A673 (cell line): ENCODE data around the gene OR2T10. TPM values are rescaled to one million over a fixed set of nuclear protein-coding genes. Genes with fewer than 3 reads are reported as not detected.
"Not testable (repeated sequence)": the region's sequence is repeated elsewhere in the genome, so short reads cannot be mapped to it uniquely, and the experiment has no call there.

ENCODE experiments used
- BruUV-seq: library from RNA; stranded (reverse); fragments of 400-500 nt; replicated peaks from 2 replicates; lab custom pipeline; 2021; lab: Mats Ljungman, UMichigan
- CTCF ChIA-PET: fragments of 300-600 bp; sonication (Branson Sonifier 250); formaldehyde crosslinking; loops from one replicate; lab custom pipeline; 2022; ENCODE audit warnings: antibody characterized with exemption; lab: Charles Lee
- POLR2A ChIA-PET: fragments of 300-600 bp; sonication (Branson Sonifier 250); formaldehyde crosslinking; loops from one replicate; lab custom pipeline; 2022; ENCODE audit warnings: antibody characterized with exemption; ENCODE audit not compliant: low non-redundant PET; lab: Charles Lee
- DNase-seq: peaks from one replicate; pipeline ENCODE4 v3.0.0-alpha.2; 2015; ENCODE audit warnings: low spot score
- H3K27ac ChIP-seq: fragments of 200-600 bp; sonication (generic); 2 replicates; pipeline ENCODE4 v1.5.1; 2016; ENCODE audit warnings: mixed run types, low read depth, mild to moderate bottlenecking, mixed read lengths, antibody characterized with exemption, low read length; ENCODE audit not compliant: poor library complexity, severe bottlenecking
- H3K27me3 ChIP-seq: fragments of 200-600 bp; sonication (generic); replicated peaks from 2 replicates; pipeline ENCODE4 v1.6.1; 2017; ENCODE audit warnings: mixed run types, low read depth, mild to moderate bottlenecking, mixed read lengths, antibody characterized with exemption, low read length; ENCODE audit not compliant: insufficient read depth, poor library complexity
- H3K36me3 ChIP-seq: fragments of 200-600 bp; sonication (generic); 2 replicates; pipeline ENCODE4 v1.6.1; 2016; ENCODE audit warnings: mixed run types, mild to moderate bottlenecking, mixed read lengths, antibody characterized with exemption, low read length; ENCODE audit not compliant: insufficient read depth, poor library complexity, severe bottlenecking
- H3K4me1 ChIP-seq: fragments of 200-600 bp; sonication (generic); 2 replicates; pipeline ENCODE4 v1.6.1; 2017; ENCODE audit warnings: mixed run types, mild to moderate bottlenecking, mixed read lengths, antibody characterized with exemption, low read length; ENCODE audit not compliant: insufficient read depth, poor library complexity, severe bottlenecking
- H3K4me3 ChIP-seq: fragments of 200-600 bp; sonication (generic); 2 replicates; pipeline ENCODE4 v1.5.1; 2016; ENCODE audit warnings: low read depth, mixed run types, mild to moderate bottlenecking, mixed read lengths, low read length; ENCODE audit not compliant: poor library complexity, severe bottlenecking
- H3K9me3 ChIP-seq: fragments of 200-600 bp; sonication (generic); 2 replicates; pipeline ENCODE4 v1.6.1; 2016; ENCODE audit warnings: mixed run types, low read depth, mild to moderate bottlenecking, mixed read lengths, antibody characterized with exemption, low read length; ENCODE audit not compliant: poor library complexity, severe bottlenecking
- EZH2 ChIP-seq: fragments of 200-600 bp; sonication (generic); IDR thresholded peaks from 2 replicates; pipeline ENCODE4 v1.6.1; 2017; ENCODE audit warnings: borderline replicate concordance, low read depth, mild to moderate bottlenecking, mixed read lengths, antibody characterized with exemption, low read length; ENCODE audit not compliant: poor library complexity, severe bottlenecking
- intact Hi-C: fragments of 100-400 bp; cut with micrococcal nuclease; formaldehyde crosslinking; loops from one replicate; pipeline ENCODE4 v1.10.0; 2022; ENCODE audit not compliant: unreplicated experiment
- total RNA-seq: library from RNA; stranded (reverse); gene quantifications from 2 replicates; pipeline ENCODE4 v1.2.3, GENCODE V29; 2021
- TF ChIP-seq, protein P1 (sequence below): fragments of 300-800, 200-600 bp; sonication (generic); conservative IDR thresholded peaks from 2 replicates; pipeline ENCODE4 v1.5.1; 2017; ENCODE audit warnings: low read depth, mild to moderate bottlenecking, antibody characterized with exemption, low read length, moderate library complexity, mixed read lengths

Gene OR2T10
- total RNA-seq, 1 experiment from 2014 or later: not detected

DNA sequence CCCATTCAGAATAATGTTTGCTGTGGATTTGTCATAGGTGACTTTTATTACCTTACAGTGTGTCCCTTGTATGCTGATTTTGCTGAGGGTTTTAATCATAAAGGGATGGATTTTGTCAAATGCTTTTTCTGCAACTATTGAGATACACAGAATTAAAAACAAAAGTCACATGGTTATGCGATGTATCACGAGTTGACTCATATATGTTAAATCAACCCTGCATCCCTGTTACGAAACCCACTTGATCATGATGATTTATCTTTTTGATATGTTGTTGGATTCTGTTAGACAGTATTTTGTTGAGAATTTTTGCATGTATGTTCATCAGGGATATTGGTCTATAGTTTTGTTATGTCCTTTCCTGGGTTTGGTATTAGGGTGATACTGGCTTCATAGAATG is 12.2 kb downstream of the OR2T10 start:
- H3K9me3 ChIP-seq: no peaks in the 10 kb centered on the region
- H3K27me3 ChIP-seq: no peaks in the 10 kb centered on the region
- TF ChIP-seq, protein P1, sequence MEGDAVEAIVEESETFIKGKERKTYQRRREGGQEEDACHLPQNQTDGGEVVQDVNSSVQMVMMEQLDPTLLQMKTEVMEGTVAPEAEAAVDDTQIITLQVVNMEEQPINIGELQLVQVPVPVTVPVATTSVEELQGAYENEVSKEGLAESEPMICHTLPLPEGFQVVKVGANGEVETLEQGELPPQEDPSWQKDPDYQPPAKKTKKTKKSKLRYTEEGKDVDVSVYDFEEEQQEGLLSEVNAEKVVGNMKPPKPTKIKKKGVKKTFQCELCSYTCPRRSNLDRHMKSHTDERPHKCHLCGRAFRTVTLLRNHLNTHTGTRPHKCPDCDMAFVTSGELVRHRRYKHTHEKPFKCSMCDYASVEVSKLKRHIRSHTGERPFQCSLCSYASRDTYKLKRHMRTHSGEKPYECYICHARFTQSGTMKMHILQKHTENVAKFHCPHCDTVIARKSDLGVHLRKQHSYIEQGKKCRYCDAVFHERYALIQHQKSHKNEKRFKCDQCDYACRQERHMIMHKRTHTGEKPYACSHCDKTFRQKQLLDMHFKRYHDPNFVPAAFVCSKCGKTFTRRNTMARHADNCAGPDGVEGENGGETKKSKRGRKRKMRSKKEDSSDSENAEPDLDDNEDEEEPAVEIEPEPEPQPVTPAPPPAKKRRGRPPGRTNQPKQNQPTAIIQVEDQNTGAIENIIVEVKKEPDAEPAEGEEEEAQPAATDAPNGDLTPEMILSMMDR: no peak
- TF ChIP-seq EZH2: no peak
- no peaks in the 10 kb centered on the region for H3K36me3 ChIP-seq
- no peak overlapping the region for H3K27ac ChIP-seq
- no TSS peak for BruUV-seq
- no peaks in the 10 kb centered on the region for H3K4me1 ChIP-seq
- no peak overlapping the region for H3K4me3 ChIP-seq
- intact Hi-C loops: no loop called here
- CTCF ChIA-PET: no interaction called here
- POLR2A ChIA-PET: no interaction called here
- DNase-seq: no peak

DNA sequence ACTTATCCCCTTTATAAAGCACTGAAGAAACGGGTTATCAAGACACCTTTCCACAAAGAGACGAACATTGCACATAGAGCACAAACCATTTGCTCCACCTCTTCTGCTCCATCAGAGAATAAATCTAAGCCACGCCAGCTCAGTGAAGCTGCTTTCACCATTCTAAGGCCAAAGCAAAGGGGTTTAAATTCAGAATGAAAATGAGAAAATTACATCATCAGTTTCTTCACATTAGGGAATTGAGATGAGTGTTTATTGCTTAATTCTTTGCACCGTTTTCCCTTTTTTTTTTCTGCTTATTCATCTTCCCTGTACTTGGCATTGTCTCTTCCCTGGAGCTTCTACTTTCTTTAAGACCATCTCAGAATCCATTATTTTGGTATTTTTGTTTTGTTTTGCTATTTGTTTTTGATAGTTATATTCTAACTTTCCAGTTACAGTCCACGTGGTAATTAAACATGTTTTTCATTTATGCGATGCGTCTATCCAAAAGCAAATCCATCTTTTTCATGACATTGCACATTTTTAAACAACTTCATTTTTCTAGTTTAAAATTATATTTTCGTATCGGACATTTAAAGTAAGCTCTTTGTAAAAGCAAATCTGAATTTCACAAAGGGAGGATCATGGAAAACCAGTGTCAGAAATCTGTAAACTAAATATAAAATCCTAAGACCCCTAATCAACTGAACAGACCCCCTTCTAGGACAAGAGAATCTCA is 21.1 kb downstream of the OR2T10 start:
- BruUV-seq: no TSS peak
- intact Hi-C loops: no loop called here
- POLR2A ChIA-PET: no interaction called here
- no peaks in the 10 kb centered on the region for H3K27me3 ChIP-seq
- no peak overlapping the region for H3K27ac ChIP-seq
- H3K36me3 ChIP-seq: no peaks in the 10 kb centered on the region
- CTCF ChIA-PET: interaction anchor here (0.7 kb wide), 1 partner anchor 174 kb away, joined by 9 read pairs; no protein-coding TSS in a partner anchor
- H3K9me3 ChIP-seq: no peaks in the 10 kb centered on the region
- peaks cover 19% of the 10 kb centered on the region for H3K4me1 ChIP-seq
- H3K4me3 ChIP-seq: no peak overlapping the region
- DNase-seq: peak; percentile 44
- TF ChIP-seq EZH2: no peak

DNA sequence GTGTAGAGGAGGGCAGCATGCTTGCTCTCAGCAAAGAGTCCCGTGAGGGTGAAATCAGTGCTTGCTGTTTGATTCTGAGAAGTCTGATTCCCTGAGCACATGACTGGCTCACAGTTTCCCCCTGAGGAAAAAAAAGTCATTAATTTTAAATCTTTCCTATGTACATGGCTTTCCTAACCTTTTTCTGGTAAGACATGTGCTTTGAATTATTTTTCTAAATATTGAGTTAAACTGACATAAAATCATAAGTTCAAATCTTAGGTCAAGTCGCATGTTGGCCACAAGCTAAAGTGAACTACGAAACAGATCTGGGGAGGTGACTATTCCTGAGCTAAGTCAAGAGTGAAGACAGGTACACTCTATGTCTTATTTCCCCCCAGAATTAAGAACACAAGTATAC is 22.8 kb downstream of the OR2T10 start, which contains the start of gene OR2T34:
TSS of gene OR2T34 (minus strand) at position 101 of the 400 bp plus-strand sequence. CDS start at position 101, 0 bp downstream.
- intact Hi-C loops, H3K9me3 ChIP-seq, H3K4me3 ChIP-seq, CTCF ChIA-PET, H3K36me3 ChIP-seq, H3K27ac ChIP-seq, BruUV-seq, POLR2A ChIA-PET, DNase-seq, H3K27me3 ChIP-seq: not testable (repeated sequence)
- H3K4me1 ChIP-seq: peaks cover 19% of the 10 kb centered on the region

DNA sequence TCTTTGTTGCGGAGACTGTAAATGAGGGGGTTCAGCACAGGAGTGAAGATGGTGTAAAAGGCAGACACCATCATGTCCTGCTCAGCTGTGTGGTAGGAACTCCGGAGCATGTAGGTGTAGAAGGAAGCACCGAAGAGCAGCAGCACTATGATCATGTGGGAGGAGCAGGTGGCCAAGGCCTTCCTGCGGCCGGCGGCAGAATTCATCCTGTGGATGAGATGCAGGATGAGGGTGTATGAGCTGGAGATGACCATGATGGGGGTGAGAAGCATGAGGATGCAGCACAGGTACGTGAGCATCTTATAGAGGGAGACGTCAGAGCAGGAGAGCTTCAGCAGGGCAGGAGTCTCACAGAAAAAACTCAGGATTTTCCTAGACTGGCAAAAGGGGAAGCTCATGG is 23.6 kb downstream of the OR2T10 start:
- BruUV-seq, DNase-seq, H3K4me3 ChIP-seq, H3K27me3 ChIP-seq, H3K9me3 ChIP-seq, CTCF ChIA-PET, H3K27ac ChIP-seq, POLR2A ChIA-PET, intact Hi-C loops, H3K36me3 ChIP-seq: not testable (repeated sequence)
- peaks cover 25% of the 10 kb centered on the region for H3K4me1 ChIP-seq

DNA sequence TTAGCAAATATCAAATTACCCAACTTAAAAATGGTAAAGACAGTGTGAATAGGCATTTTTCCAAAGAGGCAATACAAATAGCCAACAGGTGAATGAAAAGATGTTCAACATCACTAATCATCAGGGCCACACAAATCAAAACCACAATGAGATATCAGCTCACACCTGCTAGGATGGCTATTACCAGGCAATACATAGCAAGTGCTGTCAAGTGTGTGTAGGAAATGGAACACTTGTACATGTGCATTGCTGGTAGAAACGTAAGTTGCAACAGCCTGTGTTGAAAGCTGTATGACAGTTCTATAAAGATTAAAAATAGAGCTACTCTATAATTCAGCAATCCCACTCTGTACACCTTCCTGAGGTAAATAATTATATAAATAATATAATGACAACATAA is 25.5 kb downstream of the OR2T10 start:
- intact Hi-C loops, H3K36me3 ChIP-seq, H3K27ac ChIP-seq, BruUV-seq, DNase-seq, CTCF ChIA-PET, H3K4me3 ChIP-seq, H3K9me3 ChIP-seq, POLR2A ChIA-PET, H3K27me3 ChIP-seq: not testable (repeated sequence)
- peaks cover 27% of the 10 kb centered on the region for H3K4me1 ChIP-seq

DNA sequence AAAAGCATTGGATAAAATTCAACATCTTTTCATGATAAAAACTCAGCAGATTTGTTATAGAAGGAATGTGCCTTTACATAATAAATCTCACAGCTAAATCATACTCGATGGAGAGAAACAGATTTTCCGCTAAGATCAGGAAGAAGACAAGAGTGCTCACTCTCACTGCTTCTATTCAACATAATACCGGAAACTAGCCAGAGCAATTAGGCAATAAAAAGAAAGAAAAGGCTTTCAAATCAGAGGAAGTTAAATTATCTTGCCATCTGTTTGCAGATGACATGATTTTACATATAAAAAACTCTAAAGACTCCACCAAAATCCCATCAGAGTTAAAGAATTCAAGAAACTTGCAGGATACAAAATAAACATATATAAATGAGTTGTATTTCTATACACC is 26.7 kb downstream of the OR2T10 start:
- CTCF ChIA-PET, BruUV-seq: not testable (repeated sequence)

More for the DNA sequence above, 26.7 kb downstream of the OR2T10 start:
- POLR2A ChIA-PET, H3K27me3 ChIP-seq, H3K9me3 ChIP-seq, intact Hi-C loops, H3K36me3 ChIP-seq, H3K4me3 ChIP-seq: not testable (repeated sequence)
- DNase-seq: peak; percentile 94
- Histone ChIP-seq H3K27ac (peak overlapping the region; percentile 57), H3K4me1 (peaks cover 15% of the 10 kb centered on the region)
